ENCODE measurements around the gene TRHDE.

- TF ChIP-seq EZH2 (IDR thresholded peaks at IDR 0.05; ENCODE audit: low read length, unreplicated experiment) (no peak), CTCF (conservative IDR thresholded peaks at IDR 0.05; ENCODE audit: low read depth, low read length) (no peak)
Observed at GRCh38 chr12:72293701-72294100, 21.5 kb downstream of the TRHDE start.
